Panc1 (cell line): ENCODE results near the gene DTD1. TPM values are rescaled to one million over a fixed set of nuclear protein-coding genes. Genes with fewer than 3 reads are reported as not detected.

ENCODE experiments used
- ATAC-seq: fragments of 200-7000 bp; cut with Tn5 transposase; 2 replicates; pipeline ENCODE4 v1.9.1; 2020; ENCODE audit warnings: mild to moderate bottlenecking, moderate library complexity
- BruUV-seq: library from RNA; stranded (reverse); fragments of 400-500 nt; replicated peaks from 2 replicates; lab custom pipeline; 2021; lab: Mats Ljungman, UMichigan
- CTCF ChIA-PET: fragments of 300-600 bp; sonication (Branson Sonifier 250); formaldehyde crosslinking; loops from one replicate; lab custom pipeline; 2022; ENCODE audit warnings: antibody characterized with exemption; lab: Charles Lee
- POLR2A ChIA-PET: fragments of 300-600 bp; sonication (Branson Sonifier 250); formaldehyde crosslinking; loops from one replicate; lab custom pipeline; 2022; ENCODE audit warnings: antibody characterized with exemption; lab: Charles Lee
- DNase-seq: peaks from one replicate; pipeline ENCODE4 v3.0.0-alpha.2; 2010; ENCODE audit warnings: low read depth, low spot score
- H3K27ac ChIP-seq: 2 replicates; pipeline ENCODE4 v1.5.1; 2011; ENCODE audit warnings: mild to moderate bottlenecking, low read length, inconsistent platforms
- H3K27me3 ChIP-seq: fragments of 200-500 bp; sonication (Bioruptor generic); 2 replicates; pipeline ENCODE4 v1.6.0; 2014; ENCODE audit warnings: low read length, inconsistent platforms; ENCODE audit not compliant: control insufficient read depth, insufficient read depth
- H3K36me3 ChIP-seq: fragments of 200-500 bp; sonication (Bioruptor generic); 2 replicates; pipeline ENCODE4 v1.5.1; 2014; ENCODE audit warnings: inconsistent platforms, mild to moderate bottlenecking, low read length, moderate library complexity; ENCODE audit not compliant: control insufficient read depth, insufficient read depth
- H3K4me1 ChIP-seq: 2 replicates; pipeline ENCODE4 v1.5.1; 2011; ENCODE audit warnings: inconsistent platforms, mild to moderate bottlenecking, low read length, moderate library complexity; ENCODE audit not compliant: control insufficient read depth, insufficient read depth
- H3K4me3 ChIP-seq, 2 experiments: 2 replicates each; pipeline ENCODE4 v1.5.1; 2011 to 2012; ENCODE audit warnings: low read depth in 2 of 2, low read length in 2 of 2, mild to moderate bottlenecking in 2 of 2, inconsistent platforms in 1 of 2, moderate library complexity in 1 of 2
- H3K9me3 ChIP-seq: fragments of 200-500 bp; sonication (Bioruptor generic); 2 replicates; pipeline ENCODE4 v1.5.1; 2014; ENCODE audit warnings: low read depth, mild to moderate bottlenecking, inconsistent platforms, low read length, moderate library complexity; ENCODE audit not compliant: control insufficient read depth, insufficient read depth
- POLR2AphosphoS5 ChIP-seq: IDR thresholded peaks from 2 replicates; pipeline ENCODE4 v1.6.1; 2012; ENCODE audit warnings: mild to moderate bottlenecking, low read depth, low read length, moderate library complexity
- SIN3A ChIP-seq: IDR thresholded peaks from 2 replicates; pipeline ENCODE4 v1.6.1; 2012; ENCODE audit warnings: low read depth, mild to moderate bottlenecking, low read length, moderate library complexity, borderline replicate concordance; ENCODE audit not compliant: insufficient read depth
- TCF7L2 ChIP-seq: IDR thresholded peaks from 2 replicates; pipeline ENCODE4 v1.6.1; 2011; ENCODE audit warnings: mild to moderate bottlenecking, low read depth, low read length, inconsistent platforms
- in situ Hi-C: cut with HindIII; loops from 2 replicates; pipeline ENCODE4 v1.10.0; 2016; ENCODE audit warnings: low sequenced_read_pairs, low pct_unique_long_range_greater_than_20kb
- intact Hi-C: fragments of 100-400 bp; cut with micrococcal nuclease; formaldehyde crosslinking; loops from one replicate; pipeline ENCODE4 v1.10.0; 2022; ENCODE audit not compliant: unreplicated experiment
- total RNA-seq: library from RNA; stranded (reverse); gene quantifications from one replicate; pipeline ENCODE4 v1.2.1, GENCODE V29; 2021; ENCODE audit not compliant: unreplicated experiment
- TF ChIP-seq, protein P1 (sequence below), 2 experiments: IDR thresholded peaks; 2 replicates each; pipeline ENCODE4 v1.6.1; 2011 to 2012; ENCODE audit warnings: low read depth in 2 of 2, control low read depth in 1 of 2, low read length in 1 of 2, mild to moderate bottlenecking in 1 of 2, moderate library complexity in 1 of 2; ENCODE audit not compliant: insufficient read depth in 1 of 2
- TF ChIP-seq, protein P2 (sequence below): fragments of 450-650 bp; IDR thresholded peaks from 2 replicates; pipeline ENCODE4 v1.5.1; 2017; ENCODE audit warnings: mild to moderate bottlenecking

Gene DTD1
- total RNA-seq, 1 experiment from 2014 or later = 23.6 TPM

DNA sequence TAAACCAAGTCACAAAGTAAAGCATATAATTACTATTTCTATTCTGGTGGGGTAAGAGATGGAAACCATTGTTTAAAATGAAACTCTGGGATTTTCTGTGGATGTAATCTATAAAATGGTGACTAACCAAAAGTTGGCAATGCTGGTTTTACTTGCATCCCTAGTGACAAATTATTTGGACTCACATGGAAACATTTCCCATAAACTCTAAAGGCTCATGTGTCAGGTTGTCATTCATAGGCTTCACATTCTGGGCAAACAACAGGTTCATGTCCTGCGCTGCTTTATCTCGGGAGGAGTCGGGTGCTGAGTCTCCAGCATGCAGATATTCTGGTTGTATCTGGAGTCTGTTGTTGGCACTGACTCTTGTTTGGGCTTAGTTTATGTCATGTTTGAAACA, 127.7 kb downstream of the DTD1 start:
- intact Hi-C loops = no loop called here

DNA sequence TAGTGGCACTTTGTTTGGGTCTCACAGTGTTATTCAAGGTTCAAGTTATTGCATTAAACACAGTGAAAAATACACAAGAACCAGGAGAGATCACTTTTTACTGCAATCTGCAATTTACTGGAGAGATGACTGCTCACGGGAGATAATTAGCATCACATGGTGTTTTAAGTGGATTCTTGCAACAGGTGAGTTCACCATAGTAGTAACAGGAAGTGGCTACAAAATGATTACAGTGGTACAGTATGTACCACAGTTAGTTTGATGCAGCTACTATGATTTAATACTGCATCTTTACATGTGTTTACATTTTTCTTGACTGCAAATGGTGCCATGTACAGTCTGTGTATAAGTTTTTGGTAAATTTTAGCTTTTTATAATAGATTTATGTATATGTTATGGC, 129.2 kb downstream of the DTD1 start:
- no peak for TF ChIP-seq POLR2AphosphoS5
- TF ChIP-seq SIN3A = no peak
- TF ChIP-seq, protein P1, sequence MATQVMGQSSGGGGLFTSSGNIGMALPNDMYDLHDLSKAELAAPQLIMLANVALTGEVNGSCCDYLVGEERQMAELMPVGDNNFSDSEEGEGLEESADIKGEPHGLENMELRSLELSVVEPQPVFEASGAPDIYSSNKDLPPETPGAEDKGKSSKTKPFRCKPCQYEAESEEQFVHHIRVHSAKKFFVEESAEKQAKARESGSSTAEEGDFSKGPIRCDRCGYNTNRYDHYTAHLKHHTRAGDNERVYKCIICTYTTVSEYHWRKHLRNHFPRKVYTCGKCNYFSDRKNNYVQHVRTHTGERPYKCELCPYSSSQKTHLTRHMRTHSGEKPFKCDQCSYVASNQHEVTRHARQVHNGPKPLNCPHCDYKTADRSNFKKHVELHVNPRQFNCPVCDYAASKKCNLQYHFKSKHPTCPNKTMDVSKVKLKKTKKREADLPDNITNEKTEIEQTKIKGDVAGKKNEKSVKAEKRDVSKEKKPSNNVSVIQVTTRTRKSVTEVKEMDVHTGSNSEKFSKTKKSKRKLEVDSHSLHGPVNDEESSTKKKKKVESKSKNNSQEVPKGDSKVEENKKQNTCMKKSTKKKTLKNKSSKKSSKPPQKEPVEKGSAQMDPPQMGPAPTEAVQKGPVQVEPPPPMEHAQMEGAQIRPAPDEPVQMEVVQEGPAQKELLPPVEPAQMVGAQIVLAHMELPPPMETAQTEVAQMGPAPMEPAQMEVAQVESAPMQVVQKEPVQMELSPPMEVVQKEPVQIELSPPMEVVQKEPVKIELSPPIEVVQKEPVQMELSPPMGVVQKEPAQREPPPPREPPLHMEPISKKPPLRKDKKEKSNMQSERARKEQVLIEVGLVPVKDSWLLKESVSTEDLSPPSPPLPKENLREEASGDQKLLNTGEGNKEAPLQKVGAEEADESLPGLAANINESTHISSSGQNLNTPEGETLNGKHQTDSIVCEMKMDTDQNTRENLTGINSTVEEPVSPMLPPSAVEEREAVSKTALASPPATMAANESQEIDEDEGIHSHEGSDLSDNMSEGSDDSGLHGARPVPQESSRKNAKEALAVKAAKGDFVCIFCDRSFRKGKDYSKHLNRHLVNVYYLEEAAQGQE (IDR thresholded peaks at IDR 0.05; ENCODE audit: insufficient read depth in 1 of 2, low read depth in 2 of 2, low read length in 1 of 2) = no peak
- no TSS peak for BruUV-seq
- CTCF ChIA-PET = no interaction called here

More for the DNA sequence above, 127.7 kb downstream of the DTD1 start:
- in situ Hi-C loops = no loop called here
- BruUV-seq = no TSS peak
- DNase-seq (no peak), ATAC-seq (no peak)
- Histone ChIP-seq H3K27ac (no peak overlapping the region), H3K4me1 (no peaks in the 10 kb centered on the region), H3K9me3 (no peaks in the 10 kb centered on the region), H3K36me3 (no peaks in the 10 kb centered on the region), H3K4me3 (no peak overlapping the region), H3K27me3 (no peaks in the 10 kb centered on the region)
- TF ChIP-seq, protein P2, sequence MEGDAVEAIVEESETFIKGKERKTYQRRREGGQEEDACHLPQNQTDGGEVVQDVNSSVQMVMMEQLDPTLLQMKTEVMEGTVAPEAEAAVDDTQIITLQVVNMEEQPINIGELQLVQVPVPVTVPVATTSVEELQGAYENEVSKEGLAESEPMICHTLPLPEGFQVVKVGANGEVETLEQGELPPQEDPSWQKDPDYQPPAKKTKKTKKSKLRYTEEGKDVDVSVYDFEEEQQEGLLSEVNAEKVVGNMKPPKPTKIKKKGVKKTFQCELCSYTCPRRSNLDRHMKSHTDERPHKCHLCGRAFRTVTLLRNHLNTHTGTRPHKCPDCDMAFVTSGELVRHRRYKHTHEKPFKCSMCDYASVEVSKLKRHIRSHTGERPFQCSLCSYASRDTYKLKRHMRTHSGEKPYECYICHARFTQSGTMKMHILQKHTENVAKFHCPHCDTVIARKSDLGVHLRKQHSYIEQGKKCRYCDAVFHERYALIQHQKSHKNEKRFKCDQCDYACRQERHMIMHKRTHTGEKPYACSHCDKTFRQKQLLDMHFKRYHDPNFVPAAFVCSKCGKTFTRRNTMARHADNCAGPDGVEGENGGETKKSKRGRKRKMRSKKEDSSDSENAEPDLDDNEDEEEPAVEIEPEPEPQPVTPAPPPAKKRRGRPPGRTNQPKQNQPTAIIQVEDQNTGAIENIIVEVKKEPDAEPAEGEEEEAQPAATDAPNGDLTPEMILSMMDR = no peak
- TF ChIP-seq POLR2AphosphoS5 = no peak
- no peak for TF ChIP-seq TCF7L2
- TF ChIP-seq, protein P1 (IDR thresholded peaks at IDR 0.05; ENCODE audit: insufficient read depth in 1 of 2, low read depth in 2 of 2, low read length in 1 of 2) = no peak
- no peak for TF ChIP-seq SIN3A
- POLR2A ChIA-PET = no interaction called here
- CTCF ChIA-PET = no interaction called here

More for the DNA sequence above, 129.2 kb downstream of the DTD1 start:
- H3K4me1 ChIP-seq = no peaks in the 10 kb centered on the region
- POLR2A ChIA-PET = no interaction called here
- in situ Hi-C loops (no loop called here), intact Hi-C loops (no loop called here)
- no peaks in the 10 kb centered on the region for H3K36me3 ChIP-seq
- H3K9me3 ChIP-seq = no peaks in the 10 kb centered on the region
- H3K4me3 ChIP-seq = no peak overlapping the region
- H3K27me3 ChIP-seq = no peaks in the 10 kb centered on the region
- DNase-seq (no peak), ATAC-seq (no peak)
- no peak overlapping the region for H3K27ac ChIP-seq
